T-helper 1 cell treated with Interleukin-12 subunit alpha and Interleukin-12 subunit beta and Interleukin-4 antibody, amounts not matched to agents 30 μg/mL and 1 μg/mL, for 36 hours (primary cell): ENCODE results near the gene ATP6V0C.

Experiments
- H3K27ac Mint-ChIP-seq: one replicate; pipeline ENCODE4 v1.8.0; 2021; ENCODE audit warnings: mild to moderate bottlenecking, mixed read lengths
- H3K27me3 Mint-ChIP-seq: one replicate; pipeline ENCODE4 v1.8.0; 2021; ENCODE audit warnings: low read depth, mixed read lengths
- H3K36me3 Mint-ChIP-seq: one replicate; pipeline ENCODE4 v1.8.0; 2021; ENCODE audit warnings: low read depth, mixed read lengths
- H3K4me1 Mint-ChIP-seq: one replicate; pipeline ENCODE4 v1.8.0; 2021; ENCODE audit warnings: low read depth, mixed read lengths
- H3K4me3 Mint-ChIP-seq: one replicate; pipeline ENCODE4 v1.8.0; 2021; ENCODE audit warnings: mild to moderate bottlenecking, moderate library complexity, mixed read lengths
- H3K9me3 Mint-ChIP-seq: one replicate; pipeline ENCODE4 v1.8.0; 2021; ENCODE audit warnings: mixed read lengths

ATP6V0C gene

GRCh38 chr16:2519711-2520080 lies 5.9 kb downstream of the ATP6V0C start:
- no peaks in the 10 kb centered on the region for H3K27me3 Mint-ChIP-seq
- H3K27ac Mint-ChIP-seq, result peak overlapping the region; percentile 92
- peaks cover 45% of the 10 kb centered on the region for H3K4me1 Mint-ChIP-seq
- peaks cover 21% of the 10 kb centered on the region for H3K36me3 Mint-ChIP-seq
- H3K4me3 Mint-ChIP-seq, result peak overlapping the region; percentile 77
- H3K9me3 Mint-ChIP-seq, result no peaks in the 10 kb centered on the region

GRCh38 chr16:2520097-2520783 lies 6.5 kb downstream of the ATP6V0C start, which contains the start of gene AMDHD2:
Gene AMDHD2, plus strand, starts transcription at chr16:2520371. Its CDS starts 88 bp downstream, at chr16:2520459.
- Mint-ChIP-seq H3K4me3 (peak within 1 kb of the TSS; percentile 85), H3K27ac (peak within 1 kb of the TSS; percentile 92), H3K4me1 (peaks cover 41% of the 10 kb centered on the region), H3K36me3 (peaks cover 23% of the 10 kb centered on the region), H3K27me3 (no peaks in the 10 kb centered on the region), H3K9me3 (no peaks in the 10 kb centered on the region)

GRCh38 chr16:2520784-2521531 lies 7.2 kb downstream of the ATP6V0C start:
- Mint-ChIP-seq H3K9me3 (no peaks in the 10 kb centered on the region), H3K4me3 (peak overlapping the region; percentile 85), H3K27me3 (no peaks in the 10 kb centered on the region), H3K27ac (peak overlapping the region; percentile 92), H3K36me3 (peaks cover 18% of the 10 kb centered on the region), H3K4me1 (peaks cover 34% of the 10 kb centered on the region)

GRCh38 chr16:2523801-2524231 lies 10.1 kb downstream of the ATP6V0C start:
- Mint-ChIP-seq H3K27me3 (no peaks in the 10 kb centered on the region), H3K4me3 (no peak overlapping the region), H3K27ac (no peak overlapping the region), H3K9me3 (no peaks in the 10 kb centered on the region), H3K36me3 (peaks cover 20% of the 10 kb centered on the region), H3K4me1 (peaks cover 19% of the 10 kb centered on the region)

GRCh38 chr16:2524339-2524938 lies 10.7 kb downstream of the ATP6V0C start:
- Mint-ChIP-seq H3K9me3 (no peaks in the 10 kb centered on the region), H3K36me3 (peaks cover 20% of the 10 kb centered on the region)

GRCh38 chr16:2526135-2526534 lies 12.4 kb downstream of the ATP6V0C start:
- no peaks in the 10 kb centered on the region for H3K9me3 Mint-ChIP-seq
- H3K27me3 Mint-ChIP-seq, result no peaks in the 10 kb centered on the region
- H3K36me3 Mint-ChIP-seq, result peaks cover 21% of the 10 kb centered on the region
- H3K27ac Mint-ChIP-seq, result no peak overlapping the region
- peaks cover 9% of the 10 kb centered on the region for H3K4me1 Mint-ChIP-seq
- no peak overlapping the region for H3K4me3 Mint-ChIP-seq

More at GRCh38 chr16:2524339-2524938, 10.7 kb downstream of the ATP6V0C start:
- Mint-ChIP-seq H3K27ac (peak overlapping the region; percentile 59), H3K4me3 (no peak overlapping the region), H3K27me3 (no peaks in the 10 kb centered on the region), H3K4me1 (peaks cover 16% of the 10 kb centered on the region)

- Mint-ChIP-seq H3K9me3 (no peaks in the 10 kb centered on the region), H3K36me3 (peaks cover 21% of the 10 kb centered on the region), H3K27me3 (no peaks in the 10 kb centered on the region), H3K4me1 (peaks cover 11% of the 10 kb centered on the region), H3K27ac (no peak overlapping the region), H3K4me3 (no peak overlapping the region)
Measured at GRCh38 chr16:2527071-2527783, 13.5 kb downstream of the ATP6V0C start.

- Mint-ChIP-seq H3K4me1 (peaks cover 15% of the 10 kb centered on the region), H3K9me3 (no peaks in the 10 kb centered on the region)
Measured at GRCh38 chr16:2527784-2528100, 14.0 kb downstream of the ATP6V0C start.

GRCh38 chr16:2528161-2529060 lies 14.7 kb downstream of the ATP6V0C start:
- H3K36me3 Mint-ChIP-seq, result peaks cover 20% of the 10 kb centered on the region
- no peaks in the 10 kb centered on the region for H3K27me3 Mint-ChIP-seq
- H3K27ac Mint-ChIP-seq, result no peak overlapping the region
- peaks cover 17% of the 10 kb centered on the region for H3K4me1 Mint-ChIP-seq
- no peak overlapping the region for H3K4me3 Mint-ChIP-seq
- H3K9me3 Mint-ChIP-seq, result no peaks in the 10 kb centered on the region

More at GRCh38 chr16:2527784-2528100, 14.0 kb downstream of the ATP6V0C start:
- no peak overlapping the region for H3K27ac Mint-ChIP-seq
- no peak overlapping the region for H3K4me3 Mint-ChIP-seq
- H3K36me3 Mint-ChIP-seq, result peaks cover 21% of the 10 kb centered on the region
- H3K27me3 Mint-ChIP-seq, result no peaks in the 10 kb centered on the region

- Mint-ChIP-seq H3K27ac (no peak overlapping the region), H3K9me3 (no peaks in the 10 kb centered on the region), H3K27me3 (no peaks in the 10 kb centered on the region), H3K4me1 (peaks cover 17% of the 10 kb centered on the region), H3K4me3 (no peak overlapping the region), H3K36me3 (peaks cover 14% of the 10 kb centered on the region)
Measured at GRCh38 chr16:2529061-2529931, 15.5 kb downstream of the ATP6V0C start.

GRCh38 chr16:2529961-2530628 lies 16.3 kb downstream of the ATP6V0C start:
- Mint-ChIP-seq H3K4me1 (peaks cover 16% of the 10 kb centered on the region), H3K9me3 (no peaks in the 10 kb centered on the region), H3K27ac (peak overlapping the region; percentile 49), H3K4me3 (peak overlapping the region; percentile 51), H3K27me3 (no peaks in the 10 kb centered on the region), H3K36me3 (peaks cover 7% of the 10 kb centered on the region)

GRCh38 chr16:2530629-2531318 lies 17.0 kb downstream of the ATP6V0C start:
- Mint-ChIP-seq H3K4me1 (peaks cover 16% of the 10 kb centered on the region), H3K4me3 (peak overlapping the region; percentile 98), H3K27ac (peak overlapping the region; percentile 100), H3K9me3 (no peaks in the 10 kb centered on the region), H3K36me3 (peaks cover 7% of the 10 kb centered on the region), H3K27me3 (no peaks in the 10 kb centered on the region)
